ENCODE measurements around the gene SLC16A13.

Gene SLC16A13

DNA sequence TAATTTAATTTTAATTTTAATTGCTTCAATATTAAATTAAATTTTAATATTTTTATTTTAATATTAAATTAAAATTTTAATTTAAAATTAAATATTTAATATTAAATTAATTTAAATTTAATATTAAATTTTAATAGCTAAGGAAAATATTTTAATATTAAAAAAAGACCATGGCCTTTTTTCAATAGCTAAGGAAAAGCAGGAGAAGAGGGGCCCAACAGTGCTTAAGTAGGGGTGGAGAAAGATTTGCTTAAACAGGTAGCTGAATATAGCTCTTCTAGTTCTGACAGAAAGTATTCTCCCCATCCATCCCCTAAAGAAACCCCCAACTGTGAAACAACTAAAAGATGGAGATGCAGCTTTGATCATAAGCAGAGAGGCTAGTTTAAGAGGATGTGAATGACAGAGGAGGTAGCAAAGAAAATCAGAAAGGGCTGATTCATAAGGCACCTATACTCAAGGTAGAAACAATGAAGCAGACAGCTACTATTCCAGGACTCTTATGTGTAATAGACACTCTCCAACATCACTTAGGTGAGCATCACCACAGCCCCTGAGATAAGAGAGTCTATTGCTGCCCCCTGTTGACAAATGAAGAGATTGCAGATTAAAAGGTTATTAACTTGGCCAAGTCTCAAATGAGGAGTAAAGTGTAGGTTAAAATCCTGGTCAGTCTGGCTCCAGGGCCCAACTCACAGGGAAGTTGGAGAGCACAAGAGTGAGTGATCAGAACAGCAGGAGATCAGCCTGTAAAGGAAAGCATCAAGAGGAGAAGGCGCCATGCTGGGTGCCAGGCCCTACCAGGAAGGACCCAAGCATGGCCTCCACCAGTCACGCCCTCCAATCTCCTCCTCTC is 31.2 kb upstream of the SLC16A13 start:
- Mint-ChIP-seq H3K27me3 (no peaks in the 10 kb centered on the region), H3K4me3 (no peak overlapping the region), H3K4me1 (peaks cover 33% of the 10 kb centered on the region), H3K27ac (no peak overlapping the region), H3K9me3 (no peaks in the 10 kb centered on the region)
- ATAC-seq (peak; percentile 100), DNase-seq (peak; percentile 55 to 57)

DNA sequence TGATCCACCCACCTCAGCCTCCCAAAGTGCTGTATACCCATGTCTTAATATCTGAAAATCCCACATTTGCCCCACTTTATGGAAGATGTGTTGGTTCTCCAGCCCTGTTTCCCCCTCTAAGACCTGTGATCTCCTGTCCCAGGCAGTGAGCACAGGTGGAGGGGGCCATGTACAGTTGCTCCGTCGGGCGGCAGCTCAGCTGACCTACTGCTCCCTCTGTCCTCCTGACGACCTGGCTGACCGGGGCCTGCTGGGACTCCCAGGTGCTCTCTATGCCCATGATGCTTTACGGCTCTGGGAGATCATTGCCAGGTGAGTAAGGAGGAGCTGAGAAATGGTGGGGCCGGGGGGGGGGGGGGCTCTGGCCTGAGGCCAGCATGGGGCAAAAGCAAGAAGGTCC is 30.1 kb upstream of the SLC16A13 start:
- DNase-seq, result no peak
- Mint-ChIP-seq H3K27me3 (no peaks in the 10 kb centered on the region), H3K4me3 (no peak overlapping the region), H3K4me1 (peaks cover 44% of the 10 kb centered on the region), H3K27ac (no peak overlapping the region), H3K9me3 (no peaks in the 10 kb centered on the region)
- no peak for ATAC-seq

DNA sequence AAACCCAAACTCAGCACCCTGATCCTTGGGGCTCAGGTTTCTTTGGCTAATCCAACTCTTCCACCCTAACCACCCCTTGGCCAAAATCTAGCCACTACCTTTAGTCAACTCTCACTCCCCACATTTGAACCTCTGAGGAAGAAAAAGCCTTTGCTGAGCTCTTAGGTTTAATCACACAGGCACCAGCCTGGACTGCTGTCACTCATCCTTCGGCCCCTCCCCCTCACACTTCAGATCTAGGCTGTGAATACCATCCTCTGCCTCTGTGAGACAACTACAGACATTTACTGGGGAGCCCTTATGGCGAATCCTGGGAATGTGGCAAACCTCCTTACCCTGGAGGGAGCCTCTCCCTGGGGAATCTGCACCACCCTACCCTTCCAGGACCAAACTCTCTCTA is 28.7 kb upstream of the SLC16A13 start:
- H3K27ac Mint-ChIP-seq, result peak overlapping the region in 1 of 2 donors; percentile 69
- H3K27me3 Mint-ChIP-seq, result no peaks in the 10 kb centered on the region
- no peak overlapping the region for H3K4me3 Mint-ChIP-seq
- H3K4me1 Mint-ChIP-seq, result peaks cover 48% of the 10 kb centered on the region
- ATAC-seq, result no peak
- no peaks in the 10 kb centered on the region for H3K9me3 Mint-ChIP-seq
- DNase-seq, result no peak

DNA sequence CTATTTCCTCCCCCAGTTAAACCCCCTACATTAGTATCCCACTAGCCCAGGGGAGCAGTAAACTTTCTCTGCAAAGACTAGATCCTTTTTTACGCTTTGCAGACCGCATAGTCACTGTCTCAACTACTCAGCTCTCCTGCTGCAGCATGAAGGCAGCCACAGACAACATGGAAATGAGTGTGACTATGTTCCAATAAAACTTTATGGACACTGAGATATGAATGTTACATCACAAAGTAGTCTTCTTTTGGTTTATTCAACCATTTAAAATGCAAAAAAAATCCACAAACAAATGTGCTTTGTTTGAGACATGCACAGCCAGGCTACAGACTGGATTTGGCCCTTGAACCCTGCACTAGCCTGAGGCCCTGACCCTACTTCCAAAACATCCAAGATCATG is 25.3 kb upstream of the SLC16A13 start:
- DNase-seq, result no peak
- peaks cover 41% of the 10 kb centered on the region for H3K4me1 Mint-ChIP-seq
- peak overlapping the region; percentile 95 to 97 for H3K4me3 Mint-ChIP-seq
- no peaks in the 10 kb centered on the region for H3K27me3 Mint-ChIP-seq
- ATAC-seq, result no peak
- no peaks in the 10 kb centered on the region for H3K9me3 Mint-ChIP-seq
- H3K27ac Mint-ChIP-seq, result no peak overlapping the region

DNA sequence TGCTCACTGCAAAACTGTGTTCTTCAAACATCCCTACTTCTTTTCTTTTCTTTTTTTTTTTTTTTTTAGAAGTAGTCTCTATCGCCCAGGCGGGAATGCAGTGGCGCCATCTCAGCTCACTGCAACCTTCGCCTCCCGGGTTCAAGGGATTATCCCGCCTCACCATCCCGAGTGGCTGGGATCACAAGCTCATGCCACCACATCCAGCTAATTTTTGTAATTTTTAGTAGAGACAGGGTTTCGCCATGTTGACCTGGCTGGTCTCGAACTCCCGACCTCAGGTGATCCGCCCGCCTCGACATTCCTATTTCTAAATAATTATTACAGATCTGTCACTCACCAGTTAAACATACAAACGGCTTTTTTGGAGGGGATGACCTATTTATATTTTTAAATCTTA is 24.4 kb upstream of the SLC16A13 start:
- no peaks in the 10 kb centered on the region for H3K27me3 Mint-ChIP-seq
- DNase-seq (no peak), ATAC-seq (no peak)
- H3K9me3 Mint-ChIP-seq, result no peaks in the 10 kb centered on the region
- H3K27ac Mint-ChIP-seq, result peak overlapping the region; percentile 34 to 100
- H3K4me1 Mint-ChIP-seq, result peaks cover 50% of the 10 kb centered on the region
- peak overlapping the region; percentile 95 to 97 for H3K4me3 Mint-ChIP-seq

DNA sequence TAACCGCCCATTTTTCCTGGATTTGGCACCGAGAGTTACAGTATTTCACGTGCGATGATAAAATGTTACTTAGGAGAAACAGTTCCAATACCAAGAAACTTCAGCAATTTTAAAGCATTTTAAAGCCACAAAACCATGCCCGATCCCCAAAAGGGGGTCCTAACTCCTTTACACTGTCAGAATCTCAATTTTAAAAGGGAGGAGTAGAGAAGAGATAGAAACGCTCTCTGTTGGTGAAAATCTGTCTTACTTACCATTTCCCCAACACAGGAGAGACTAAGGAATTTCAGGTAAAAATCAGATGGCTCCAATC is 23.9 kb upstream of the SLC16A13 start:
- Mint-ChIP-seq H3K4me3 (peak overlapping the region; percentile 95 to 97), H3K9me3 (no peaks in the 10 kb centered on the region), H3K27ac (peak overlapping the region; percentile 100), H3K4me1 (peaks cover 52% of the 10 kb centered on the region), H3K27me3 (no peaks in the 10 kb centered on the region)
- no peak for ATAC-seq
- DNase-seq, result no peak

DNA sequence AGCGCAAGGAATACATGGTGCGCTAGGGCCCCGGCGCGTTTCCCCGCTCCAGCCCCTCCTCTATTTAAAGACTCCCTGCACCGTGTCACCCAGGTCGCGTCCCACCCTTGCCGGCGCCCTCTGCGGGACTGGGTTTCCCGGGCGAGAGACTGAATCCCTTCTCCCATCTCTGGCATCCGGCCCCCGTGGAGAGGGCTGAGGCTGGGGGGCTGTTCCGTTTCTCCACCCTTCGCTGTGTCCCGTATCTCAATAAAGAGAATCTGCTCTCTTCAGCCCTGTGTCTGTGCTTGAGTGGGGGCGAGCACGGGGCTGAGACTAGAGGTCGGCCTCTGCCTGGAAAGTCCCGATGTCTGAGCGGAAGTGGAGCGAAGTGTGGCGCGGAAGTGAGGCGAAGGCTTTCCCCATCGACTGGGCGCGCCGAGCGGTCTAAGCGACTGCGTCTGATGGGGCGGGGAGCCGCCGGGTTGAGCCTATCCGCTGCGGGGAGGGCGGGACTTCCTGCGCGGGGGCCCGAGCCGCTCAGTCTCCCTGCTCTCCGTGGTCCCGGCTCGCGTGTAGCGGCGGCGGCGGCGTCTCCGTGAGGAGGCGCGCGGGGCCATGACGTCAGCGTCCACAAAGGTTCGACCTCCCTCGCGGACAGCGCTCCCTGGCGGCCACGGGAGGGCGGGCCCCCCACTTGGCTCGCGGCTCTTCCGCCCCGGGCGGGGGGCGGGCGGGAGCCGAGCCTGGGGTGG is 21.4 kb upstream of the SLC16A13 start:
- H3K4me3 Mint-ChIP-seq, result peak overlapping the region; percentile 95 to 97
- peaks cover 64% of the 10 kb centered on the region for H3K4me1 Mint-ChIP-seq
- DNase-seq, result peak; percentile 98 to 99
- peak overlapping the region; percentile 90 to 100 for H3K27ac Mint-ChIP-seq
- no peaks in the 10 kb centered on the region for H3K27me3 Mint-ChIP-seq
- ATAC-seq, result peak; percentile 87
- H3K9me3 Mint-ChIP-seq, result no peaks in the 10 kb centered on the region

DNA sequence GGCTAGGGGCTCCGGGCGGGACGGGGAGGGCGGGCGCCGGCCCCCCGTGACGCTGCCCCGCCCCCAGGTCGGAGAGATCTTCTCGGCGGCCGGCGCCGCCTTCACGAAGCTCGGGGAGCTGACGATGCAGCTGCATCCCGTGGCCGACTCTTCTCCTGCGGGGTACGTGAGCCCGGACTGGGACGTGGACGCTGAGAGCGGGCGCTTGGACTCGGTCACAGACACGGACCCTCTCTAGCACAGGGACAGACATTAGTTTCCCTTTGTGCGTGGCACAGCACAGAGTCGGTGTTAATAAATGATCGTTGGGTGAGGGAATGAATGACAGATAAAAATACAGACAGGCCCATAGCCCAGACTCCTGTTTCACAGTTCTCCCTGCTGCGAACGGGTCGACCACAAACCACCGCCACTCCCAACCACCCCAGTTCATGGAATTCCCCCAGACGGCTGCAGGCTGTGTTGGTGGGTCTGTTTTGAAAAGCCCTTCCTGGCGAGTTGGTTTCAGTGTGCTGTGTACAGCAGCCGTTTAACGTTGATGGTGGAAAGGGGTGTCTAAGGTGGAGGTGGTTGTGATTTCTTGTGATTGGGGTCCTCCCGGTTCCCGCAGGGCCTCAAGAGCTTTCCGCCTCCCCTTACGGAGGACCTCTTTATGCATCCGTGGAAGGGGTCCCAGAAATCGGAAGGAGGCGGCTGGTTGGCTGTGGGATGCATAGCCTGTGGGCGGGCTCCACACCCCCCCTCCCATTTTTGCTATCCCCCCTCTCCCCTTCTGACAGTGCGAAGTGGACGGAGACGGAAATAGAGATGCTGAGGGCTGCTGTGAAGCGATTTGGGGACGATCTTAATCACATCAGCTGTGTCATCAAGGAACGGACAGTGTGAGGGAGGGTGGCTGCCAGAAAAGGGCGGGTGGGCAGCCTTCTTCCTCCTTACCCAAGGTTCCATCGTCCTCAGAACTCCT is 20.5 kb upstream of the SLC16A13 start:
- Mint-ChIP-seq H3K4me3 (peak overlapping the region; percentile 86 to 89), H3K9me3 (no peaks in the 10 kb centered on the region), H3K27me3 (peaks cover 3% of the 10 kb centered on the region), H3K4me1 (peaks cover 64% of the 10 kb centered on the region), H3K27ac (peak overlapping the region; percentile 88 to 97)
- peak; percentile 68 for ATAC-seq
- peak; percentile 85 to 93 for DNase-seq

DNA sequence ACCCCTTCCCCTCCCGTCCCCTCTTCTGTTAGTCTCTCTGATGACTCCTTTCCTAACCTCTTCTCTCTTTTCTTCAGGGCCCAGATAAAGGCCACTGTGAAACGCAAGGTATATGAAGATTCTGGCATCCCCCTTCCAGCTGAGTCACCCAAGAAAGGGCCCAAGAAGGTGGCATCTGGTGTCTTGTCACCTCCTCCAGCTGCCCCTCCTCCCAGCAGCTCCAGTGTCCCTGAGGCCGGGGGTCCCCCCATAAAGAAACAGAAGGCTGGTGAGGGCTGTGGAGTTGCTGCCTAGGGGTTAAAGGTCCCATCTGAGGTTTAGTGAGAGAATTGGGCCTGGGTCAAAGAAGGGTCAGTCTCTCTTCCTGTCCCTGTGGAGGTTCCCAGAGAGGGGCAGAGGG is 19.4 kb upstream of the SLC16A13 start:
- peaks cover 15% of the 10 kb centered on the region for H3K27me3 Mint-ChIP-seq
- peak overlapping the region; percentile 86 to 89 for H3K4me3 Mint-ChIP-seq
- H3K4me1 Mint-ChIP-seq, result peaks cover 64% of the 10 kb centered on the region
- no peaks in the 10 kb centered on the region for H3K9me3 Mint-ChIP-seq
- H3K27ac Mint-ChIP-seq, result peak overlapping the region; percentile 74 to 88
- peak in 1 of 2 donors; percentile 50 for DNase-seq
- no peak for ATAC-seq

DNA sequence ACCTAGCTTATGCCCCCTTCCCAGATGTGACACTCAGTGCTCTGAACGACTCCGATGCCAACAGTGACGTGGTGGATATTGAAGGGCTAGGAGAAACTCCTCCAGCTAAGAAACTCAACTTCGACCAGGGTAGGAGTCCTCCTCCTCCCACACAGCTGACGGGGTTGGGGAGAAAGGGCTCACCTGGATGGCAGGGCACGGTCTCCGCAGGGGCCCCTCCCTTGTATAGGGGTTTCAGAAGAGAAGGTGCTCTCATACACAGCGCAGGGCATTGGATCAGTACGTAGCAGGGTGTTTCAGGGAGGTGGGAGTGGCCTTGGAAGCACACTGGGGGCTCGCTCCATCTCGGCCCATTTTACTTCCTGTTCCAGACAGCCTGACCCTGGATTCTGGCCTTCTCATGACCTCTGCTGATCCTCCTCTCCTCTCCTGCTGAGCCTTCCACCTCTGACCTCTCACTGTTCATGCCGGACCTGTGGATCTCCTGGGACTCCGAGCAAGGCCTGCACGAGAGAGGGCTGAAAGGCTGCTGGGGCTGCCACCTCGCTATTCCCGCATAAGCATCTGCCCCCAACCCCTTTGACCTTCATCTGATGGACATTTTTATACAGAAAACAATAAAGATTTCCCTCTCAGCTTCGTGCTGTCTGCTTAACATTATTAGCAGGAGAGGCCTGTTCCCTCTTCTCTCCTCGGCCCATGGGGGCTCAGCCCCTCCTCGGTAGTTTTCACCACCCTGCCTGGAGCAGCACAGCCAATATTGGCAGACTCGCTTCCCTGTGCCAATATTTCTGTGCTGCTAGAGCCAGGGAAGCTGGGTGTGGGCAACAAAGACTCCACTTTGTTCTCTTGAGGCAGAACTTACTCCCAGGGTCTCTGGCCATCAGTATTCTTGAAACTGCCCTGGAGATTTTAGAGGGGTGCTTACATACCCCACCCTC is 18.7 kb upstream of the SLC16A13 start:
- H3K4me3 Mint-ChIP-seq, result peak overlapping the region; percentile 86 to 89
- H3K27me3 Mint-ChIP-seq, result peaks cover 17% of the 10 kb centered on the region
- no peak for DNase-seq
- H3K4me1 Mint-ChIP-seq, result peaks cover 68% of the 10 kb centered on the region
- H3K9me3 Mint-ChIP-seq, result no peaks in the 10 kb centered on the region
- H3K27ac Mint-ChIP-seq, result peak overlapping the region in 1 of 2 donors; percentile 88
- no peak for ATAC-seq

DNA sequence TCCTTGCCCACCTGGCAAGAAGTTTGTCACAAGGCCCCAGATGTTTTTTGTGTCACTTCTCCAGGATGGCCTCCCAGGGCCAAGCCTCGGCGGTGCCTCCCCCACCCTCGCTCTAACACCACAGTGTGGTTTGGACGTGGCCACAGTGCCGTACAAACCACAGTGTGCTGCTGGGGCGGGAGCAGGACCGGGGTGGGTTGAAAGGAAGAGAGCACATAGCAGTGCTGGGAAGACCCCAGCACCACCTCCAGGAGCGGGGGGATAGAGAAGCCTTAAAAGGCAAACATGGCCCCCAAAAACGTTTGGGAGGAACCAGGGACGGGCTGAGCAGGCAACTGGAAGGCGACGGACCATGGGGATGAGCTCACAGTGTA is 18.0 kb upstream of the SLC16A13 start:
- ATAC-seq (no peak), DNase-seq (peak in 1 of 2 donors; percentile 62)
- H3K4me3 Mint-ChIP-seq, result peak overlapping the region; percentile 86 to 89
- H3K4me1 Mint-ChIP-seq, result peaks cover 74% of the 10 kb centered on the region
- no peaks in the 10 kb centered on the region for H3K9me3 Mint-ChIP-seq
- peak overlapping the region in 1 of 2 donors; percentile 24 for H3K27ac Mint-ChIP-seq
- peaks cover 17% of the 10 kb centered on the region for H3K27me3 Mint-ChIP-seq

DNA sequence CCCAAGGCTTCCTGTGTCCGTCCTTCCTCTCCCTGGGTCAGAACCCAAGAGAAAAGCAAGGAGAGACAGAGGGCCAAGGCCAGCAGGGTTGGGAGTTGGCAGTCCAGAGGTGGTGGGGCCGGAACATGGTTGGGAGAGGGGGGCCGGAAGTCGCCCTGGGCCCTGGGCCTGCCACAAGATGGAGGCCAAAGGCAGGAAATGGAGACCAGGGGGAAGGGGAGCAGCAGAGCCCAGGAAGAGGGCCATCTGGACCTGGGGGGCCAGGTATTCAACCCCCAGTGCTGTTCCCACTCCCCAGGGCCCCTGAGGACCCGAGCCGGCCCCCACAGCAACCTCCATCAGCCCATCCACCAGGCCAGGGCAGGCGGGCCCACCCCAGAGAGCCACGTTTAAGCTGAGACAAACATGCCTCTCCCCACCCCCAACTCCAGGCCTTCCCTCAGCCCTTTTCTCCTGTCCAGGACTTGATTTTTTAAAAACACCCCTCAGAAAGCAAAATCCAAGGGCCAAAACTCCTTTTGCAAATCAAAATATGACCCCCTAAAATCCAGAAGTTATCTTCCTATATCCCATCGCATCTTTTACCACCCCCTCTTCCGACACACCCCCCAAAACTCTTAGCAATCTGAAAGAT is 17.4 kb upstream of the SLC16A13 start:
- Mint-ChIP-seq H3K27ac (peak overlapping the region in 1 of 2 donors; percentile 24), H3K9me3 (no peaks in the 10 kb centered on the region), H3K4me1 (peaks cover 81% of the 10 kb centered on the region), H3K4me3 (peak overlapping the region in 1 of 2 donors; percentile 86), H3K27me3 (peaks cover 17% of the 10 kb centered on the region)
- ATAC-seq (no peak), DNase-seq (no peak)

DNA sequence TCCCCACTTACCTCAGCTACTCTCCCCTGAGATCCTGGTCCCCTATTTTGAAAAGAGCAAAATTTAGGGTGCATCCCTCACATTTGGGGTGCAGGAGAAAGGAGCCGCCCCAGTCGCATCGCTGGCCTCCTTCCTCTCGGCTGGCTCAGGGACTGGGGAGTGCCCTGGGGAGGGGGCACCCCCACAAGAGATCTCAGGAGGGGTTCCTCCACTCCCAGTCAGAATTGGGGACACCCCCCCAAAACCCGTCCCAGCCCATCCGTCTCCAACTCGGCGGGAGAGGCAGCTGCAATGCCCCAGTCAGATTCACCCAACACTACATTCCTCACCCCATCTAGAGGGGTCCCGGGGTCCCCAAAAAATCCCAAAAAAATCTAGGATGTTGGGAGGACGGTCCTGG is 16.4 kb upstream of the SLC16A13 start:
- H3K27ac Mint-ChIP-seq, result no peak overlapping the region
- peaks cover 17% of the 10 kb centered on the region for H3K27me3 Mint-ChIP-seq
- peaks cover 90% of the 10 kb centered on the region for H3K4me1 Mint-ChIP-seq
- no peaks in the 10 kb centered on the region for H3K9me3 Mint-ChIP-seq
- ATAC-seq, result no peak
- no peak overlapping the region for H3K4me3 Mint-ChIP-seq
- DNase-seq, result no peak

DNA sequence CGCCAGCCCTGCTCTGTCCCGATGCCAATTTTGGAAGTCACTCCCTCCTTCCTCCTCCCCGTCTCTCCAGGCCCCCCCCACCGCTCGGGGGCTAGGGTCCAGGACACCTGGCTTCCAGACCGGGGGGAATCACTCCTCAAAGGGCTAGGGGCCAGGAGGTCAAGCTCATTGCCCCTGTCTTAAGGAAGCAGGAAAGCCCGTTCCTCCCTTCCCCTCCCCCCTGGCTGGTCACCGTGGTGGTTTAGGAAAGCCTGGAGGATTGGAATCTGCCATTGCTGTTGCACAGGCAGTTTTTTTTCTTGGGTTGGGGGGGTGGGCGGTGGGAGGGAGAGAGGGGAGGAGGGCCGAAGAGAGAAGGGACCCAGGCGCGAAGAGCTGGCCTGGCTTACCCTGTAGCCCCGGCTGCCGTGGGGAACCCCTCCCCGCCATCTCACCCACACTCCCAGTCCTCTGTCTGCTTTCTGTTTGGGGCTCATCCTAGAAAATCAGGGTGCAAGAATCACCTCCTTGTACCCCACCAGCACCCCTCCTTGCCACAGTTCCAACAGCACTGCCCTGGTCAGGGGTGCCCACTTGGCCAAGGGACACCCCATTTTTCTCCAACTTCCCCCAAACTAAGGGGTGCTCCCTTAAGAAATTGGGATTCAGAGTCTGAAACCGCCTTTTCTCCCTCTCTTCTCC is 15.8 kb upstream of the SLC16A13 start:
- H3K4me3 Mint-ChIP-seq, result no peak overlapping the region

More for the DNA sequence above, 15.8 kb upstream of the SLC16A13 start:
- Mint-ChIP-seq H3K4me1 (peaks cover 92% of the 10 kb centered on the region), H3K27me3 (peaks cover 17% of the 10 kb centered on the region), H3K9me3 (no peaks in the 10 kb centered on the region), H3K27ac (no peak overlapping the region)
- no peak for DNase-seq
- no peak for ATAC-seq
